Activated naive CD4-positive, alpha-beta T cell treated with anti-CD3 and anti-CD28 coated beads, Interleukin-2, amount 50 U/mL, for 72 hours (primary cell): ENCODE results near the gene OCEL1. TPM values are rescaled to one million over a fixed set of nuclear protein-coding genes. Genes with fewer than 3 reads are reported as not detected.
"Not testable (repeated sequence)": the region's sequence is repeated elsewhere in the genome, so short reads cannot be mapped to it uniquely, and the experiment has no call there.

ENCODE experiments used
- ATAC-seq, 2 donors: fragments of 150-1000 bp; cut with Tn5 transposase; 2 replicates each; pipeline ENCODE4 v1.10.0; 2021; ENCODE audit warnings: mild to moderate bottlenecking in 2 of 2, moderate library complexity in 2 of 2
- DNase-seq, 2 donors: peaks; one replicate each; pipeline ENCODE4 v3.0.0; 2021 to 2022; ENCODE audit warnings: low spot score in 2 of 2
- H3K27ac Mint-ChIP-seq, 2 donors: one replicate each; pipeline ENCODE4 v1.8.0; 2022; ENCODE audit warnings: mild to moderate bottlenecking in 2 of 2, mixed read lengths in 2 of 2
- H3K36me3 Mint-ChIP-seq, 2 donors: one replicate each; pipeline ENCODE4 v1.8.0; 2022; ENCODE audit warnings: mixed read lengths in 2 of 2
- H3K9me3 Mint-ChIP-seq, 2 donors: one replicate each; pipeline ENCODE4 v1.8.0; 2022; ENCODE audit warnings: mixed read lengths in 2 of 2
- total RNA-seq, 2 donors: library from RNA; stranded (reverse); gene quantifications; one replicate each; pipeline ENCODE4 v1.2.3, GENCODE V29; 2022

Gene OCEL1
- total RNA-seq, 2 donors from 2014 or later, result 14.3 to 17.1 TPM

GRCh38 chr19:17266975-17267788 lies 41.2 kb downstream of the OCEL1 start, which contains the start of gene BABAM1:
Gene BABAM1, plus strand, starts transcription at chr19:17267443. Its CDS starts 1,364 bp downstream, at chr19:17268807.
- peak within 1 kb of the TSS; percentile 63 to 90 for H3K27ac Mint-ChIP-seq
- DNase-seq (peak; percentile 92 to 96), ATAC-seq (peak; percentile 94 to 95)
- H3K9me3 Mint-ChIP-seq, result no peaks in the 10 kb centered on the region
- peaks cover 5 to 8% of the 10 kb centered on the region in 2 donors for H3K36me3 Mint-ChIP-seq

- no peak for ATAC-seq
- DNase-seq, result no peak
- H3K36me3 Mint-ChIP-seq, result peaks cover 5 to 8% of the 10 kb centered on the region in 2 donors
- no peaks in the 10 kb centered on the region for H3K9me3 Mint-ChIP-seq
- H3K27ac Mint-ChIP-seq, result peak overlapping the region; percentile 36 to 90
Observed at GRCh38 chr19:17268754-17269153, 42.7 kb downstream of the OCEL1 start.

GRCh38 chr19:17274892-17275291 lies 48.9 kb downstream of the OCEL1 start:
- DNase-seq, ATAC-seq, H3K9me3 Mint-ChIP-seq, H3K36me3 Mint-ChIP-seq: not testable (repeated sequence)
- peak overlapping the region in 1 of 2 donors; percentile 79 for H3K27ac Mint-ChIP-seq

GRCh38 chr19:17275441-17276175 lies 49.6 kb downstream of the OCEL1 start:
- peak overlapping the region; percentile 15 to 60 for H3K27ac Mint-ChIP-seq
- no peak for DNase-seq
- no peaks in the 10 kb centered on the region for H3K36me3 Mint-ChIP-seq
- H3K9me3 Mint-ChIP-seq, result no peaks in the 10 kb centered on the region
- no peak for ATAC-seq

Other genes starting within 250 kb of the OCEL1 start
- under 1 TPM; 0.19 to 0.75 TPM for gene CPAMD8, start 199.4 kb upstream of the OCEL1 start, total RNA-seq
- 10 to 100 TPM; 31.6 to 57.1 TPM for gene HAUS8, start 150.8 kb upstream of the OCEL1 start, total RNA-seq
- gene MYO9B, start 150.4 kb upstream of the OCEL1 start, total RNA-seq, result 100 to 1,000 TPM; 112 to 142 TPM
- 10 to 100 TPM; 28.6 to 39.1 TPM for gene USE1, start 10.9 kb upstream of the OCEL1 start, total RNA-seq
- gene NR2F6, start 19.7 kb downstream of the OCEL1 start, total RNA-seq, result 10 to 100 TPM in 1 of 2 donors, 1 to 10 TPM in 1; 5.8 to 12.9 TPM
- under 1 TPM; 0.43 to 0.49 TPM for gene USHBP1, start 38.5 kb downstream of the OCEL1 start, total RNA-seq
- 100 to 1,000 TPM; 115 to 125 TPM for gene BABAM1, start 41.2 kb downstream of the OCEL1 start, total RNA-seq
- 10 to 100 TPM in 1 of 2 donors, 1 to 10 TPM in 1; 8.4 to 13.7 TPM for gene ANKLE1, start 55.7 kb downstream of the OCEL1 start, total RNA-seq
- gene ABHD8, start 77.2 kb downstream of the OCEL1 start, total RNA-seq, result 10 to 100 TPM; 10.4 to 10.5 TPM
- gene MRPL34, start 79.6 kb downstream of the OCEL1 start, total RNA-seq, result 100 to 1,000 TPM in 1 of 2 donors, 10 to 100 TPM in 1; 70.2 to 100 TPM
- 10 to 100 TPM; 30.0 to 39.7 TPM for gene DDA1, start 83.3 kb downstream of the OCEL1 start, total RNA-seq
- 1 to 10 TPM; 4.5 to 7.2 TPM for gene ANO8, start 108.6 kb downstream of the OCEL1 start, total RNA-seq
- 10 to 100 TPM; 11.1 to 46.1 TPM for gene GTPBP3, start 111.3 kb downstream of the OCEL1 start, total RNA-seq
- gene PLVAP, start 151.1 kb downstream of the OCEL1 start, total RNA-seq, result under 1 TPM in 1 of 2 donors, not detected in 1; 0.20 TPM
- 1 to 10 TPM; 2.2 to 3.7 TPM for gene CCDC194, start 168.0 kb downstream of the OCEL1 start, total RNA-seq
- 100 to 1,000 TPM in 1 of 2 donors, 10 to 100 TPM in 1; 77.4 to 126 TPM for gene BST2, start 179.4 kb downstream of the OCEL1 start, total RNA-seq
- 10 to 100 TPM; 34.4 to 55.2 TPM for gene MVB12A, start 193.8 kb downstream of the OCEL1 start, total RNA-seq
- not detected for gene TMEM221, start 222.4 kb downstream of the OCEL1 start, total RNA-seq
- gene NXNL1, start 234.7 kb downstream of the OCEL1 start, total RNA-seq, result not detected
- gene SLC27A1, start 244.3 kb downstream of the OCEL1 start, total RNA-seq, result 1 to 10 TPM; 5.8 to 6.3 TPM